CD4-positive, alpha-beta memory T cell (primary cell): ENCODE data around the gene ADCY4. TPM values are rescaled to one million over a fixed set of nuclear protein-coding genes. Genes with fewer than 3 reads are reported as not detected.

ENCODE experiments used
- CTCF ChIA-PET: fragments of 350-600 bp; sonication (Branson Sonifier 250); formaldehyde crosslinking; loops from one replicate; lab custom pipeline; 2021; ENCODE audit warnings: inconsistent platforms; ENCODE audit not compliant: partially characterized antibody; lab: Charles Lee
- POLR2A ChIA-PET: fragments of 350-600 bp; sonication (Branson Sonifier 250); formaldehyde crosslinking; loops from one replicate; lab custom pipeline; 2021; ENCODE audit not compliant: partially characterized antibody; lab: Charles Lee
- DNase-seq, 5 donors: peaks; one replicate each; pipeline versions ENCODE4 v3.0.0 to v3.0.0-alpha.2; 2020 to 2022; ENCODE audit warnings: mixed read lengths in 1 of 5
- H3K27ac ChIP-seq: one replicate; pipeline ENCODE4 v1.7.0; 2013; ENCODE audit warnings: low read depth, low read length
- H3K27me3 ChIP-seq: 2 replicates; pipeline ENCODE4 v1.7.0; 2013; ENCODE audit warnings: mild to moderate bottlenecking, low read length, moderate library complexity; ENCODE audit not compliant: insufficient read depth
- H3K36me3 ChIP-seq: 2 replicates; pipeline ENCODE4 v1.7.0; 2013; ENCODE audit warnings: mild to moderate bottlenecking, low read length, moderate library complexity; ENCODE audit not compliant: insufficient read depth
- H3K4me1 ChIP-seq: 2 replicates; pipeline ENCODE4 v1.7.0; 2013; ENCODE audit warnings: mild to moderate bottlenecking, low read length, moderate library complexity; ENCODE audit not compliant: insufficient read depth
- H3K4me3 ChIP-seq, 2 donors: one replicate each; pipeline ENCODE4 v1.7.0; 2013; ENCODE audit warnings: low read length in 2 of 2, mild to moderate bottlenecking in 1 of 2
- H3K9me3 ChIP-seq, 2 donors: one replicate each; pipeline ENCODE4 v1.7.0; 2013; ENCODE audit warnings: low read length in 2 of 2, control low read depth in 1 of 2; ENCODE audit not compliant: control insufficient read depth in 1 of 2
- H3K27ac Mint-ChIP-seq, 7 donors: one replicate each; pipeline ENCODE4 v1.8.0; 2020 to 2021; ENCODE audit warnings: mixed read lengths in 7 of 7, mild to moderate bottlenecking in 6 of 7, inconsistent platforms in 3 of 7, moderate library complexity in 3 of 7
- H3K27me3 Mint-ChIP-seq, 2 donors: one replicate each; pipeline ENCODE4 v1.8.0; 2020 to 2021; ENCODE audit warnings: mixed read lengths in 2 of 2
- H3K36me3 Mint-ChIP-seq, 2 donors: one replicate each; pipeline ENCODE4 v1.8.0; 2020 to 2021; ENCODE audit warnings: mixed read lengths in 2 of 2, inconsistent platforms in 1 of 2, mild to moderate bottlenecking in 1 of 2
- H3K4me1 Mint-ChIP-seq, 4 donors: one replicate each; pipeline ENCODE4 v1.8.0; 2020 to 2021; ENCODE audit warnings: mixed read lengths in 4 of 4, mild to moderate bottlenecking in 1 of 4
- H3K4me3 Mint-ChIP-seq, 8 donors: one replicate each; pipeline ENCODE4 v1.8.0; 2020 to 2021; ENCODE audit warnings: mixed read lengths in 8 of 8, mild to moderate bottlenecking in 7 of 8, moderate library complexity in 6 of 8, inconsistent platforms in 3 of 8
- H3K9me3 Mint-ChIP-seq, 8 donors: one replicate each; pipeline ENCODE4 v1.8.0; 2020 to 2021; ENCODE audit warnings: mixed read lengths in 8 of 8, mild to moderate bottlenecking in 5 of 8, inconsistent platforms in 3 of 8, moderate library complexity in 1 of 8
- intact Hi-C: fragments of 100-400 bp; cut with micrococcal nuclease; formaldehyde crosslinking; loops from one replicate; pipeline ENCODE4 v1.15.1; 2023
- polyA plus RNA-seq, 2 donors: library from polyadenylated mRNA; unstranded; fragments of 300-500 nt; fragmentation: Illumina TruSeq; gene quantifications; one replicate each; pipeline ENCODE4 v1.2.3, GENCODE V29; 2021
- total RNA-seq, 2 experiments: library from RNA; stranded (reverse); gene quantifications; one replicate each; pipeline ENCODE4 v1.2.3, GENCODE V29; 2021

Gene ADCY4
- total and polyA plus RNA-seq, 4 experiments from 2014 or later = 0.48 to 8.1 (median 3.9) TPM

DNA sequence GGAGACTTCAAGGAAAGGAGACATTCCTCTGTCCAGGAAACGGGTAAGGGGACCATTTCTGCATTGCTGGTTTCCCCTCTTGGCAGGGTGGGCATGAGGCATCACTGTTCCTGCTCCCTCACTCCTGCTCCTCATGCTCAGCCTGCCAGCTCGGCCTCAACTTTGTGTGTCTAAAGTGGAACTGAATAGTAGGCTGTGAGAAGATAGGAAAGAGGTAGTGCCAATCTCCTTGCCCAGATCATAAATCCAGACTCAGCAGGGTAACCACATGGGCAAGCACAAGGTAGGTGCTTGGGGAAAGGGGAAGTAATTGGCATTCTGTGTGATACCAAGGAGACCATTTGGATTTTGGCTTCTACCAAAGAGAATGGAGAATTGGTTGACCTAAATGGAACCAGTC, 21.0 kb downstream of the ADCY4 start:
- no peak for DNase-seq
- H3K4me1 ChIP-seq = peaks cover 59% of the 10 kb centered on the region
- no peaks in the 10 kb centered on the region for H3K36me3 ChIP-seq
- H3K4me3 Mint-ChIP-seq = peak overlapping the region in 7 of 8 donors; percentile 71 to 94 (median 87)
- H3K27me3 Mint-ChIP-seq = no peaks in the 10 kb centered on the region
- intact Hi-C loops = loop anchor here (5.0 kb wide), 1 partner anchor 118 kb away; no protein-coding TSS in a partner anchor
- H3K27ac Mint-ChIP-seq = peak overlapping the region; percentile 85 to 97 (median 90)
- H3K27ac ChIP-seq = peak overlapping the region; percentile 72
- peaks cover 0 to 5% of the 10 kb centered on the region in 2 donors for H3K36me3 Mint-ChIP-seq
- CTCF ChIA-PET = interaction anchor here (0.9 to 18.5 kb wide), 6 partner anchors 15 to 128 kb away, joined by 3 to 556 read pairs (median 79); partner anchors contain the start of genes ADCY4, DHRS1, NOP9 and RIPK3
- H3K27me3 ChIP-seq = no peaks in the 10 kb centered on the region
- peak overlapping the region in 1 of 2 donors; percentile 38 for H3K4me3 ChIP-seq
- POLR2A ChIA-PET = interaction anchor here (0.8 to 8.5 kb wide), 11 partner anchors 11 to 152 kb away, joined by 3 to 108 read pairs (median 8); partner anchors contain the start of genes CBLN3, DHRS1, IRF9 and KHNYN
- H3K9me3 Mint-ChIP-seq = peaks cover 0 to 1% (median 0%) of the 10 kb centered on the region in 8 donors
- H3K4me1 Mint-ChIP-seq = peaks cover 54 to 73% (median 62%) of the 10 kb centered on the region in 4 donors
- no peaks in the 10 kb centered on the region for H3K9me3 ChIP-seq

DNA sequence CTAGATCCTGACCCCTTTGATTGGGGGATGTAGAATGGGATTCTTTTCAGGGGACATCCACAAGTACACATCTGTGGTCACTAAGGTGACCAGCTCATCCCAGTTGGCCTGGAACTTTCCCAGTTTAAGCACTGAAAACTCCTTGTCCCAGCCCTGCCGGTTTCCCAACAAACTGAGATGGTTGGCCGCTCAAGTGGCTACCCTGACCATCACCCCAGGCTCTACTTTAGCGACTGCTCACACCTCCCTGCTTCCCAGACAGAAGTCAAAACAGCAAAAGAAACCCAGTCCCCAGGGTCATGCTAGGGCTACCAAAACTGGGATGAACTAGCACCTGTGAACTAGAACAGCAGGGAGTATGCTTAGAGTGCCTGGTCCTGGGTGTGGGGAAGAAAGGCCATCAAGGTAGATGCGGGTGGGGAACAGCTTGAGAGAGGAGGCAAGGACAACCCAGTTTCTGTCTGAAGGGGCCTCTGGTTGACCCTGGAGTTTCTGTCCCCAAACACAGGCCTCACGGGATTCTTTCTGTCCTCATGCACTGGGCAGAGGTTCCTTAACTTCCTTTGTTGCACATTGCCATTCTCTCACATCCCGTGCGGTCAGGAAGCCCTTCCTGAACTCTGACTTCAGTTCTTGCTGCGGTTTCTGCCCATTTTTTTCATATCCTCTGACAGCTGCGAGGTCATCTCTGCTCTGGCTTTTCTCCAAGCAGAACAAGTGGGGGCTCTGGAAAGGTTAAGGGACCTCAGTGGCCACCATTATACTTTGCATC, 21.9 kb downstream of the ADCY4 start:
- POLR2A ChIA-PET = interaction anchor here (0.6 to 8.5 kb wide), 19 partner anchors 8 to 198 kb away, joined by 3 to 108 read pairs (median 5); partner anchors contain the start of genes CBLN3, DCAF11, DHRS1 and IRF9
- H3K4me3 ChIP-seq = peak overlapping the region; percentile 20 to 58

DNA sequence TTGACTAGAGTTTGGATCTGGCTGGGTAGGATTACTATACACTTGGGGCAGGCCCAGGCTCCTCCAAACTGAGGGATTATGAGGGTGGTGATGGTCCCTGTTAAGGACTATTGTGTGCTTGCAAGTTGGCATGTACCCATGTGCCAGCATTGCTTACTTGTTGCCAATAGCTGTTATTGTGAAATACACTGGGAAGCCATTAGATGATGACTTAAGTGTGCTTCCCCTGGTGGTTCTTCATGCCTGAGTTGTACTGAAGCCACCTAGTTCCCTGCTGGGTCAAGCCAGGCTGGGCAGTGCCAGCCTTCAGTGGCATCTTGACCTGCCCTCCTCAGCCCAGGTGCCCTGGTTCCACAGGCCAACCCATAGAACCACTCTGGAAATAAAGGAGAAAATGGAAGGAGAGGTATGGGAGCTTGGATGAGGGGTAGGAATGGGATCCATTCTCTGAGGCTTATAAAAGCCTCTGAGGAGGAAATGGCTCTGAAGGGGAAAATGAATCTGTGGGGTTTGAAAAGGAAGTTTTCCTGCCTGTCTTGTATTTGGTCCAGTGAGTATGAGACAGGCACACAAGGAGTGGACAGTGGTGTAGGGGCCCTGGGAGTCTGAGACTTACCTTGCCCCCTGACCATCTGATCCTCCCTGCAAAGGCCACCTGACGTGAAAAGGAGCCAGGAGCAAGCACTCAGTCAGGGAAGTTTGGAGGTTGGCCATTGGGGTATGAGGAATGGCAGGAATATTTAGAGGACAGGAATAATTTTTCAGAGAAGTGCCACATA, 22.8 kb downstream of the ADCY4 start:
- H3K4me3 Mint-ChIP-seq = peak overlapping the region; percentile 83 to 94 (median 88)
- CTCF ChIA-PET = interaction anchor here (0.9 to 18.5 kb wide), 7 partner anchors 13 to 120 kb away, joined by 3 to 556 read pairs (median 24); partner anchors contain the start of genes ADCY4, DHRS1, NOP9 and RIPK3
- H3K4me1 ChIP-seq = peaks cover 71% of the 10 kb centered on the region

More for the DNA sequence above, 21.9 kb downstream of the ADCY4 start:
- CTCF ChIA-PET = interaction anchor here (0.9 to 18.5 kb wide), 8 partner anchors 14 to 129 kb away, joined by 3 to 556 read pairs (median 15); partner anchors contain the start of genes ADCY4, DHRS1, NOP9 and RABGGTA
- peak overlapping the region; percentile 45 to 94 (median 88) for H3K4me3 Mint-ChIP-seq
- peaks cover 0 to 1% (median 0%) of the 10 kb centered on the region in 8 donors for H3K9me3 Mint-ChIP-seq
- H3K27me3 ChIP-seq = no peaks in the 10 kb centered on the region
- H3K9me3 ChIP-seq = no peaks in the 10 kb centered on the region
- no peaks in the 10 kb centered on the region for H3K36me3 ChIP-seq
- peak overlapping the region; percentile 90 to 97 (median 94) for H3K27ac Mint-ChIP-seq
- peak overlapping the region; percentile 72 for H3K27ac ChIP-seq
- peaks cover 68% of the 10 kb centered on the region for H3K4me1 ChIP-seq
- intact Hi-C loops = loop anchor here (5.0 kb wide), 1 partner anchor 119 kb away; no protein-coding TSS in a partner anchor
- peaks cover 60 to 82% (median 69%) of the 10 kb centered on the region in 4 donors for H3K4me1 Mint-ChIP-seq
- H3K27me3 Mint-ChIP-seq = no peaks in the 10 kb centered on the region
- peak; percentile 53 to 73 (median 56) for DNase-seq
- H3K36me3 Mint-ChIP-seq = peaks cover 3 to 9% of the 10 kb centered on the region in 2 donors

DNA sequence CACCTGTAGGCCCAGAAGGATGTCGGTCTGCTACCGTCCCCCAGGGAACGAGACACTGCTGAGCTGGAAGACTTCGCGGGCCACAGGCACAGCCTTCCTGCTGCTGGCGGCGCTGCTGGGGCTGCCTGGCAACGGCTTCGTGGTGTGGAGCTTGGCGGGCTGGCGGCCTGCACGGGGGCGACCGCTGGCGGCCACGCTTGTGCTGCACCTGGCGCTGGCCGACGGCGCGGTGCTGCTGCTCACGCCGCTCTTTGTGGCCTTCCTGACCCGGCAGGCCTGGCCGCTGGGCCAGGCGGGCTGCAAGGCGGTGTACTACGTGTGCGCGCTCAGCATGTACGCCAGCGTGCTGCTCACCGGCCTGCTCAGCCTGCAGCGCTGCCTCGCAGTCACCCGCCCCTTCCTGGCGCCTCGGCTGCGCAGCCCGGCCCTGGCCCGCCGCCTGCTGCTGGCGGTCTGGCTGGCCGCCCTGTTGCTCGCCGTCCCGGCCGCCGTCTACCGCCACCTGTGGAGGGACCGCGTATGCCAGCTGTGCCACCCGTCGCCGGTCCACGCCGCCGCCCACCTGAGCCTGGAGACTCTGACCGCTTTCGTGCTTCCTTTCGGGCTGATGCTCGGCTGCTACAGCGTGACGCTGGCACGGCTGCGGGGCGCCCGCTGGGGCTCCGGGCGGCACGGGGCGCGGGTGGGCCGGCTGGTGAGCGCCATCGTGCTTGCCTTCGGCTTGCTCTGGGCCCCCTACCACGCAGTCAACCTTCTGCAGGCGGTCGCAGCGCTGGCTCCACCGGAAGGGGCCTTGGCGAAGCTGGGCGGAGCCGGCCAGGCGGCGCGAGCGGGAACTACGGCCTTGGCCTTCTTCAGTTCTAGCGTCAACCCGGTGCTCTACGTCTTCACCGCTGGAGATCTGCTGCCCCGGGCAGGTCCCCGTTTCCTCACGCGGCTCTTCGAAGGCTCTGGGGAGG, 23.9 kb downstream of the ADCY4 start, which contains the start of gene LTB4R:
LTB4R (plus strand) TSS at position 857 of the 959 bp plus-strand sequence. CDS start 4,150 bp downstream, outside the sequence.
- Mint-ChIP-seq H3K27me3 (no peaks in the 10 kb centered on the region), H3K4me1 (peaks cover 58 to 89% (median 72%) of the 10 kb centered on the region in 4 donors), H3K36me3 (peaks cover 17 to 22% of the 10 kb centered on the region in 2 donors), H3K9me3 (peaks cover 0 to 1% (median 0%) of the 10 kb centered on the region in 8 donors), H3K4me3 (peak within 1 kb of the TSS; percentile 83 to 94 (median 88)), H3K27ac (peak within 1 kb of the TSS; percentile 90 to 97 (median 95))
- DNase-seq = peak; percentile 73 to 79 (median 77)
- H3K9me3 ChIP-seq = no peaks in the 10 kb centered on the region
- CTCF ChIA-PET = interaction anchor here (0.7 to 18.5 kb wide), 12 partner anchors 12 to 230 kb away, joined by 3 to 556 read pairs (median 28); partner anchors contain the start of genes ADCY4, DHRS1, MDP1 and NOP9
- H3K4me3 ChIP-seq = peak within 1 kb of the TSS; percentile 55 to 58
- H3K27ac ChIP-seq = peak within 1 kb of the TSS; percentile 72
- intact Hi-C loops = loop anchor here (1.0 to 5.0 kb wide), 4 partner anchors 12 to 121 kb away; partner anchors contain the start of genes DHRS1, NOP9 and TINF2
- H3K36me3 ChIP-seq = peaks cover 19% of the 10 kb centered on the region
- peaks cover 71% of the 10 kb centered on the region for H3K4me1 ChIP-seq
- no peaks in the 10 kb centered on the region for H3K27me3 ChIP-seq
- POLR2A ChIA-PET = interaction anchor here (0.6 to 8.5 kb wide), 31 partner anchors 11 to 302 kb away, joined by 3 to 108 read pairs (median 6); partner anchors contain the start of genes CBLN3, CHMP4A, DCAF11 and DHRS1

More for the DNA sequence above, 22.8 kb downstream of the ADCY4 start:
- peaks cover 0 to 1% (median 0%) of the 10 kb centered on the region in 8 donors for H3K9me3 Mint-ChIP-seq
- intact Hi-C loops = loop anchor here (1.0 to 5.0 kb wide), 3 partner anchors 20 to 120 kb away; partner anchors contain the start of gene TINF2
- Histone ChIP-seq H3K36me3 (peaks cover 8% of the 10 kb centered on the region), H3K27ac (peak overlapping the region; percentile 72), H3K9me3 (no peaks in the 10 kb centered on the region), H3K4me3 (peak overlapping the region; percentile 55 to 58), H3K27me3 (no peaks in the 10 kb centered on the region)
- peaks cover 6 to 11% of the 10 kb centered on the region in 2 donors for H3K36me3 Mint-ChIP-seq
- H3K27me3 Mint-ChIP-seq = no peaks in the 10 kb centered on the region
- H3K27ac Mint-ChIP-seq = peak overlapping the region; percentile 90 to 97 (median 95)
- POLR2A ChIA-PET = interaction anchor here (0.8 to 8.5 kb wide), 19 partner anchors 9 to 303 kb away, joined by 3 to 108 read pairs (median 11); partner anchors contain the start of genes CBLN3, CHMP4A, DCAF11 and DHRS1
- DNase-seq = peak in 2 of 5 donors; percentile 27 to 51
- H3K4me1 Mint-ChIP-seq = peaks cover 58 to 85% (median 73%) of the 10 kb centered on the region in 4 donors

DNA sequence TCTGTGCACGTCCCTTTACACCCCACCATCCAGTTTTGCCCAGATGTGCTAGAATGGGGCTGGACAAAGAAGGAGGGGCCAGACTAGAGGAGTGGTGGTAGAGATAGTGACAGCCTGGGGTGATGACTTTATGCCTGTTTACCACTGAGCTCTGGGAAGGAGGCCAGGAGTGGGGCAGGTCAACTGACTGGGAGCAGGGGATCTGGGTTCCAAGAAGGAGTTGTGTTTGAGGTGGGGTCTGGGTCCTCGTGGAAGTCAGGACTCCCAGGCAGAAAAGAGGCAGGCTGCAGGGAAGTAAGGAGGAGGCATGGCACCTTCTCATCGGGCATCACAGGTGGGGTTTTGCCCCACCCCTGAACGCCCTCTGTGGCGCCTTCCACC, 24.6 kb downstream of the ADCY4 start:
- H3K4me3 ChIP-seq = peak overlapping the region; percentile 32 to 58
- intact Hi-C loops = loop anchor here (1.0 to 5.0 kb wide), 2 partner anchors 11 to 122 kb away; partner anchors contain the start of genes DHRS1 and NOP9

More for the DNA sequence above, 24.6 kb downstream of the ADCY4 start:
- Histone ChIP-seq H3K27me3 (no peaks in the 10 kb centered on the region), H3K36me3 (peaks cover 25% of the 10 kb centered on the region), H3K27ac (peak overlapping the region; percentile 72), H3K9me3 (no peaks in the 10 kb centered on the region), H3K4me1 (peaks cover 69% of the 10 kb centered on the region)
- Mint-ChIP-seq H3K4me1 (peaks cover 53 to 89% (median 67%) of the 10 kb centered on the region in 4 donors), H3K27ac (peak overlapping the region; percentile 81 to 96 (median 93)), H3K27me3 (no peaks in the 10 kb centered on the region), H3K36me3 (peaks cover 24 to 28% of the 10 kb centered on the region in 2 donors), H3K4me3 (peak overlapping the region; percentile 71 to 88 (median 86)), H3K9me3 (peaks cover 0 to 1% (median 0%) of the 10 kb centered on the region in 8 donors)
- ChIA-PET POLR2A (interaction anchor here (0.6 to 8.5 kb wide), 25 partner anchors 10 to 229 kb away, joined by 3 to 108 read pairs (median 6); partner anchors contain the start of genes CBLN3, CHMP4A, DCAF11 and DHRS1), CTCF (interaction anchor here (0.7 to 18.5 kb wide), 11 partner anchors 11 to 230 kb away, joined by 3 to 556 read pairs (median 33); partner anchors contain the start of genes ADCY4, DHRS1, MDP1 and NOP9)
- DNase-seq = peak in 1 of 5 donors; percentile 34
